K562 (cell line): ENCODE measurements around the gene BEST2. TPM values are rescaled to one million over a fixed set of nuclear protein-coding genes. Genes with fewer than 3 reads are reported as not detected.

Source experiments
- CBFB ChIP-seq: sonication (generic); formaldehyde crosslinking; IDR thresholded peaks from 2 replicates; pipeline ENCODE4 v1.4.0; 2020; ENCODE audit warnings: mild to moderate bottlenecking, missing genetic modification reagents
- DNMT1 ChIP-seq: fragments of 450-650 bp; IDR thresholded peaks from 2 replicates; pipeline ENCODE4 v1.6.1; 2016; ENCODE audit warnings: antibody characterized with exemption, mild to moderate bottlenecking
- E2F3 ChIP-seq: fragments of 250-450 bp; sonication (Bioruptor Pico); IDR thresholded peaks from 2 replicates; pipeline ENCODE4 v1.4.0; 2020; ENCODE audit warnings: mild to moderate bottlenecking
- HDAC8 ChIP-seq: fragments of 450-650 bp; IDR thresholded peaks from 2 replicates; pipeline ENCODE4 v1.6.1; 2016; ENCODE audit warnings: mild to moderate bottlenecking, missing genetic modification characterization, moderate library complexity, missing compliant biosample characterization
- KDM1A ChIP-seq, 2 experiments: fragments of 450-650 bp; IDR thresholded peaks; 2 replicates each; pipeline ENCODE4 v1.6.1; 2016; ENCODE audit warnings: mild to moderate bottlenecking in 2 of 2
- NONO ChIP-seq, 2 experiments: fragments of 200-400 bp in 1 of 2; fragments of 450-650 bp in 1 of 2; formaldehyde crosslinking in 1 of 2; IDR thresholded peaks; 2 replicates each; pipeline ENCODE4 v1.6.1; 2017; ENCODE audit warnings: low read depth in 2 of 2, mild to moderate bottlenecking in 2 of 2, moderate library complexity in 2 of 2, low read length in 1 of 2
- PML ChIP-seq: IDR thresholded peaks from 2 replicates; pipeline ENCODE4 v1.6.1; 2012; ENCODE audit warnings: low read length, inconsistent platforms
- RBFOX2 ChIP-seq: fragments of 200-400 bp; formaldehyde crosslinking; IDR thresholded peaks from 2 replicates; pipeline ENCODE4 v1.6.1; 2017; ENCODE audit warnings: low read depth, mild to moderate bottlenecking, low read length, moderate library complexity
- SETDB1 ChIP-seq: IDR thresholded peaks from one replicate; pipeline ENCODE4 v1.6.1; 2012; ENCODE audit warnings: low read length, control low read depth, inconsistent platforms
- SMARCA4 ChIP-seq: fragments of 450-650 bp; IDR thresholded peaks from 2 replicates; pipeline ENCODE4 v1.6.1; 2016
- SMARCB1 ChIP-seq: IDR thresholded peaks from 2 replicates; pipeline ENCODE4 v1.6.1; 2011; ENCODE audit warnings: improper control_type of control experiment, low read depth; ENCODE audit not compliant: insufficient read length
- SNIP1 ChIP-seq: fragments of 450-650 bp; IDR thresholded peaks from 2 replicates; pipeline ENCODE4 v1.7.1; 2017; ENCODE audit warnings: low read depth, mild to moderate bottlenecking
- TRIM28 ChIP-seq: fragments of 450-650 bp; IDR thresholded peaks from 2 replicates; pipeline ENCODE4 v1.6.1; 2017
- ZBTB7A ChIP-seq: IDR thresholded peaks from 2 replicates; pipeline ENCODE4 v1.6.1; 2011; ENCODE audit warnings: low read depth, mild to moderate bottlenecking, low read length, moderate library complexity, borderline replicate concordance; ENCODE audit not compliant: control insufficient read depth
- ZNF175 ChIP-seq: fragments of 200-800 bp; sonication (Bioruptor generic); IDR thresholded peaks from 2 replicates; pipeline ENCODE4 v1.6.1; 2016; ENCODE audit warnings: low read depth, mild to moderate bottlenecking, missing genetic modification characterization, missing compliant biosample characterization
- ZNF232 ChIP-seq: sonication (generic); formaldehyde crosslinking; IDR thresholded peaks from 2 replicates; pipeline ENCODE4 v1.8.0; 2022; ENCODE audit warnings: mild to moderate bottlenecking, missing genetic modification reagents
- ZNF583 ChIP-seq: fragments of 250-450 bp; sonication (Bioruptor Pico); IDR thresholded peaks from 2 replicates; pipeline ENCODE4 v1.4.0; 2020
- ZNF644 ChIP-seq: fragments of 200-800 bp; sonication (Bioruptor generic); IDR thresholded peaks from 2 replicates; pipeline ENCODE4 v1.6.1; 2016; ENCODE audit warnings: low read depth, missing genetic modification characterization, missing compliant biosample characterization
- polyA plus RNA-seq, 8 experiments: library from polyadenylated mRNA; depleted of rRNA in 4 of 8; stranded (reverse) in 5 of 8; unstranded in 3 of 8; fragments of >200 nt; fragmentation: Nextera tagmentation in 2 of 8; fragmentation: Illumina TruSeq in 1 of 8; extraction: Ambion mirVana in 2 of 8; extraction: Trizol in 1 of 8; gene quantifications; 2 replicates each; pipeline versions ENCODE4 v1.2.1 to v1.2.3, GENCODE V29; 2011 to 2014; ENCODE audit warnings: inconsistent platforms in 1 of 8, missing spikeins in 1 of 8
- total RNA-seq, 7 experiments: library from RNA; depleted of rRNA in 6 of 7; stranded (reverse); fragments of >200 nt in 6 of 7; fragmentation: Illumina TruSeq in 2 of 7; extraction: Trizol in 2 of 7; gene quantifications; 2 replicates each; pipeline versions ENCODE4 v1.2.1 to v1.2.3, GENCODE V29; 2011 to 2021; ENCODE audit warnings: low replicate concordance in 1 of 7
- TF ChIP-seq, protein P1 (sequence below): conservative IDR thresholded peaks from 2 replicates; pipeline ENCODE4 v1.6.1; 2011; ENCODE audit warnings: low read depth, mild to moderate bottlenecking, low read length; ENCODE audit not compliant: control insufficient read depth
- TF ChIP-seq, protein P2 (sequence below), 2 experiments: fragments of 200-800 bp in 1 of 2; sonication (Bioruptor generic) in 1 of 2; sonication (generic) in 1 of 2; formaldehyde crosslinking in 1 of 2; IDR thresholded peaks in 1 of 2; conservative IDR thresholded peaks in 1 of 2; 2 replicates each; pipeline versions ENCODE4 v1.5.0 to v1.6.1; 2016 to 2020; ENCODE audit warnings: missing compliant biosample characterization in 1 of 2, missing genetic modification characterization in 1 of 2, missing genetic modification reagents in 1 of 2
- TF ChIP-seq, protein P3 (sequence below): sonication (generic); formaldehyde crosslinking; IDR thresholded peaks from 2 replicates; pipeline ENCODE4 v1.8.0; 2022; ENCODE audit warnings: mild to moderate bottlenecking, missing genetic modification reagents, borderline replicate concordance
- TF ChIP-seq, protein P4 (sequence below): fragments of 450-650 bp; IDR thresholded peaks from 2 replicates; pipeline ENCODE4 v1.6.1; 2016; ENCODE audit warnings: missing biosample characterization, missing genetic modification characterization

Gene BEST2
- total and polyA plus RNA-seq, 9 of the 15 experiments (the other 6 are each of a cell fraction or from before 2014, with no cell fraction given) = not detected

DNA sequence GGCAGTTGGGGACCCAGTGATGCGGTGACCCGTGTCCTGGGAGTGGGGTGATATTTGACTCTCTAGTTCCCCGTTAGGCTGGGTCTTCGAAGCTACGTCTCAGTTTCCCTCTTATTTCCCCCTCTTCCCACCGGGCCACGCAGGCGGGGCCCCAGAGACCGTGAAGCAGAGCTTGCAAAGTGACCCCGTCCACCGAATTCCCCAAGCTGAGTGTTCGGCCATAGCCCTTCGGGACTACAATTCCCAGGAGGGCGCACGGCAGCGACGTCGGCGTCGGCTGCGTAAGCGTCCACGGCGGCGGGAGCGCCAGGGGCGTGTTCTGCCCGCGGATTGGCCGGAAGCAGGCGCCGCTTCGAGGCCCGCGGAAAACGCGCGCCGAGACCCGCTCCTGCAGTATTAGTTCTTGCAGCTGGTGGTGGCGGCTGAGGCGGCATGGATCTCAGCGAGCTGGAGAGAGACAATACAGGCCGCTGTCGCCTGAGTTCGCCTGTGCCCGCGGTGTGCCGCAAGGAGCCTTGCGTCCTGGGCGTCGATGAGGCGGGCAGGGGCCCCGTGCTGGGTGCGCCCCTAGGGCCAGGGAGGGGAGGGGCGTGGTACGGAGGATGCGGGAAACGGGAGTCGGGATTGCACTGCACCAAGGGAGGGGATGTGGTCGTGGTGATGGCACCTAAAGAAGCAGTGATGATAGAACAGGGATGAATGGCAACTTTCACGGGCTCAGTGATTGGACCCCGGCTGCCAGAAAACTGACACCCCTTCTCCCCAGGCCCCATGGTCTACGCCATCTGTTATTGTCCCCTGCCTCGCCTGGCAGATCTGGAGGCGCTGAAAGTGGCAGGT is 54.9 kb downstream of the BEST2 start, which contains the start of gene RNASEH2A (continued):
- TF ChIP-seq E2F3 (CRISPR knock-in tag) (0 out of 2 replicates have a peak, but pooled peaks have one; percentile 73), SMARCA4 (no peak), ZNF175 (no peak), RBFOX2 (peak; percentile 96), DNMT1 (no peak), ZBTB7A (peak; percentile 66; the same call in 1 of the 2 replicates), KDM1A (IDR thresholded peaks at IDR 0.05) (no peak), PML (peak; percentile 50; the same call in 1 of the 2 replicates), NONO (IDR thresholded peaks at IDR 0.05; ENCODE audit: low read depth in 2 of 2, low read length in 1 of 2) (no peak), SMARCB1 (no peak), ZNF644 (tag) (no peak), ZNF583 (CRISPR knock-in tag) (no peak), CBFB (CRISPR knock-in tag) (peak; percentile 71; the same call in 1 of the 2 replicates), ZNF232 (CRISPR knock-in tag) (no peak), SNIP1 (no peak), HDAC8 (tag) (no peak), TRIM28 (no peak), SETDB1 (no peak)
- TF ChIP-seq, protein P1, sequence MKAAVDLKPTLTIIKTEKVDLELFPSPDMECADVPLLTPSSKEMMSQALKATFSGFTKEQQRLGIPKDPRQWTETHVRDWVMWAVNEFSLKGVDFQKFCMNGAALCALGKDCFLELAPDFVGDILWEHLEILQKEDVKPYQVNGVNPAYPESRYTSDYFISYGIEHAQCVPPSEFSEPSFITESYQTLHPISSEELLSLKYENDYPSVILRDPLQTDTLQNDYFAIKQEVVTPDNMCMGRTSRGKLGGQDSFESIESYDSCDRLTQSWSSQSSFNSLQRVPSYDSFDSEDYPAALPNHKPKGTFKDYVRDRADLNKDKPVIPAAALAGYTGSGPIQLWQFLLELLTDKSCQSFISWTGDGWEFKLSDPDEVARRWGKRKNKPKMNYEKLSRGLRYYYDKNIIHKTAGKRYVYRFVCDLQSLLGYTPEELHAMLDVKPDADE = peak; percentile 87
- TF ChIP-seq, protein P2, sequence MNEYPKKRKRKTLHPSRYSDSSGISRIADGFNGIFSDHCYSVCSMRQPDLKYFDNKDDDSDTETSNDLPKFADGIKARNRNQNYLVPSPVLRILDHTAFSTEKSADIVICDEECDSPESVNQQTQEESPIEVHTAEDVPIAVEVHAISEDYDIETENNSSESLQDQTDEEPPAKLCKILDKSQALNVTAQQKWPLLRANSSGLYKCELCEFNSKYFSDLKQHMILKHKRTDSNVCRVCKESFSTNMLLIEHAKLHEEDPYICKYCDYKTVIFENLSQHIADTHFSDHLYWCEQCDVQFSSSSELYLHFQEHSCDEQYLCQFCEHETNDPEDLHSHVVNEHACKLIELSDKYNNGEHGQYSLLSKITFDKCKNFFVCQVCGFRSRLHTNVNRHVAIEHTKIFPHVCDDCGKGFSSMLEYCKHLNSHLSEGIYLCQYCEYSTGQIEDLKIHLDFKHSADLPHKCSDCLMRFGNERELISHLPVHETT (CRISPR knock-in tag; conservative IDR thresholded peaks at IDR 0.05 in 1 of 2, IDR thresholded peaks at IDR 0.05 in 1 of 2) = peak in 1 of 2 experiments; percentile 31; a peak in 1 of 4 replicates
- TF ChIP-seq, protein P3, sequence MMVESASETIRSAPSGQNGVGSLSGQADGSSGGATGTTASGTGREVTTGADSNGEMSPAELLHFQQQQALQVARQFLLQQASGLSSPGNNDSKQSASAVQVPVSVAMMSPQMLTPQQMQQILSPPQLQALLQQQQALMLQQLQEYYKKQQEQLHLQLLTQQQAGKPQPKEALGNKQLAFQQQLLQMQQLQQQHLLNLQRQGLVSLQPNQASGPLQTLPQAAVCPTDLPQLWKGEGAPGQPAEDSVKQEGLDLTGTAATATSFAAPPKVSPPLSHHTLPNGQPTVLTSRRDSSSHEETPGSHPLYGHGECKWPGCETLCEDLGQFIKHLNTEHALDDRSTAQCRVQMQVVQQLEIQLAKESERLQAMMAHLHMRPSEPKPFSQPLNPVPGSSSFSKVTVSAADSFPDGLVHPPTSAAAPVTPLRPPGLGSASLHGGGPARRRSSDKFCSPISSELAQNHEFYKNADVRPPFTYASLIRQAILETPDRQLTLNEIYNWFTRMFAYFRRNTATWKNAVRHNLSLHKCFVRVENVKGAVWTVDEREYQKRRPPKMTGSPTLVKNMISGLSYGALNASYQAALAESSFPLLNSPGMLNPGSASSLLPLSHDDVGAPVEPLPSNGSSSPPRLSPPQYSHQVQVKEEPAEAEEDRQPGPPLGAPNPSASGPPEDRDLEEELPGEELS (CRISPR knock-in tag) = no peak
- TF ChIP-seq, protein P4, sequence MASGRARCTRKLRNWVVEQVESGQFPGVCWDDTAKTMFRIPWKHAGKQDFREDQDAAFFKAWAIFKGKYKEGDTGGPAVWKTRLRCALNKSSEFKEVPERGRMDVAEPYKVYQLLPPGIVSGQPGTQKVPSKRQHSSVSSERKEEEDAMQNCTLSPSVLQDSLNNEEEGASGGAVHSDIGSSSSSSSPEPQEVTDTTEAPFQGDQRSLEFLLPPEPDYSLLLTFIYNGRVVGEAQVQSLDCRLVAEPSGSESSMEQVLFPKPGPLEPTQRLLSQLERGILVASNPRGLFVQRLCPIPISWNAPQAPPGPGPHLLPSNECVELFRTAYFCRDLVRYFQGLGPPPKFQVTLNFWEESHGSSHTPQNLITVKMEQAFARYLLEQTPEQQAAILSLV (tag) = no peak
